Non-pigmented ciliary epithelial cell (primary cell): ENCODE results near the gene CCNF.
A peak's percentile ranks its signal among the peaks of the same experiment; 100 is the strongest.

Source experiments
- DNase-seq: peaks from one replicate; pipeline ENCODE4 v3.0.0-alpha.2; 2010; ENCODE audit warnings: low read depth

Gene CCNF

GRCh38 chr16:2457946-2458345 is 28.7 kb downstream of the CCNF start:
- DNase-seq = no peak

DNA sequence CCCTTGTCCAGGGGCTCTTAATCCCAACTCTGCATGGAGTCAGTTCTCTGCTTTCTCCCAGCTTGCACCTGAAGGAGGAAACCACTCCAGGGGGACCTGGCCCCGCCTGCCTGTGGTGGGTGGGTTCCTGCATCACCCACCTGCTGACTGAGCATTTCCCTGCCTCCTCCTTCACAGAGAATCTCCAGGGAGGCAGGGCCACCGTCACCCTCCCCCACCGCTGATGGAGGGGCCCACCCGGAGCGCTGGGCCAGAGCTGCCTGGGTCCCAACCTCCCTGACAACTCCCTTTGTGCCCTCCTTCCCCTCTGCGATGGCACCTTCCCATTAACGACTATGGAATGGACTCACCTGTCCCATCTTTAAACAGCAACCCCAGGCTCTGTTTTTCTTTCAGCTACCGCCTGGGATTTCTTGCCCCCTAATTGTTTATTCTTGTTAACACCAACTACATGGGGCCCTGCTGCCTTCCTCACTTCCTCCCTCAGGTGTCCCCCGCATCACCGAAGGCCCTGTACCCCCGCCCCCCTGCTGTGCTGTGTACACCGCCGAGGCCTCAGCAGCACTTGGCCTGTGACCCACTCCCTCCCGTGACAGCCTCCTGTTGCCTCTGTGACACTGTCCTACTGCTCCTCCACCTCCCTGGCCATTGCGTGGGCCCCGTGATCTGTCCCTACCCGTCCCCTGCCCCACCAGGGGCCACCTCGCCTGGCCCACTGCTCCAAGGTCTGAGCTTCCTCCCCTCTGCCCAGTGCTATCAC is 29.8 kb downstream of the CCNF start:
- no peak for DNase-seq

DNA sequence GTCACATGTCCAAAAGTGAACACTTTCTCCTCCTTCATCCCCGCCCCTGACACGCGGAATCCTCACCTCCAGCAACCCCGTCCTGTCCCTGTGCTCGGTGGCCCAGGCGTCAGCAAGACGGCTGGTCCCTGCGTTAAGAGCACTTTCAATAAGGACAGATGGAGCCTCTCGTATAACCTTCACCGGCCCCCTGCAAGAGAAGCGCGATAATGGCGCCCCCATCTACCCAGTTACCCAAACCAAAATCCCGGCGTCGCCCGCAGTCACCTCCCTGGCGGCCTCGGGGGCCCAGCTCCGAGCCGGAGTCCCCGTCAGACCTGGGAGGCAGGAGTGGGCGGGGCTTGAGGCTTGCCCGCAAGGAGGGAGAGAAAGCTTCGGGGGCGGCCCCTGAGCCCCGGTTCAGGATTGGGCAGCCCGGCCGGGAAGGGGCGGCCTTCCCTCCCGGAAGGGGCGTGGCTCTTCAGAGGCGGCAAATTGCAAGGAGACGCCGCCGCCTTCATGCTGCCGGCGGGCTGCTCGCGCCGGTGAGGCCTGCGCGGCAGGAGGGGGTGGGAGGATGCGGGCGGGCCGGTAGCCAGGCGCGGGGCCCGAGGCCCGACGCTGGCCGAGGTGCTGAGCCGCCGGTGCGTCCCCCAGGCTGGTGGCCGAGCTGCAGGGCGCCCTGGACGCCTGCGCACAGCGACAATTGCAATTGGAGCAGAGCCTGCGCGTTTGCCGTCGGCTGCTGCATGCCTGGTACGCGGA is 30.6 kb downstream of the CCNF start, which contains the start of gene TEDC2:
Gene TEDC2, plus strand, starts transcription at position 463 of the 744 bp plus-strand sequence. Its CDS starts 36 bp downstream, at position 499.
- peak; percentile 60 for DNase-seq

DNA sequence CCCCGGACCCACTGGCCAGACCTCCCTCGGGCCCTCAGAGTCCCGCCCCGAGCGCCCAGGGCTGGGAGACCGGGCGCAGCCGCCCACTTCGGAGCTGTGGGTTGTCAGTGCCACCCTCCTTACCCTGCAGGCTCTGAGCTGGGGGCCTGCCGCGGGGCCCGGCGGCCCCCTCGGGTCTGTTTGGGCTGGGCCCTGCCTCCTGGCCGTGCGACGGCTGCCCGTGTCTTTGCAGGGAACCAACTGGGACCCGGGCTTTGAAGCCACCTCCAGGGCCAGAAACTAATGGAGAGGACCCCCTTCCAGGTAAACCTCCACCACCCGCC is 31.1 kb downstream of the CCNF start:
- DNase-seq = no peak

GRCh38 chr16:2460916-2461315 is 31.7 kb downstream of the CCNF start:
- no peak for DNase-seq

GRCh38 chr16:2462031-2462866 is 33.0 kb downstream of the CCNF start:
- DNase-seq = no peak

- DNase-seq = no peak
Measured at GRCh38 chr16:2464333-2464732, 35.1 kb downstream of the CCNF start.

- DNase-seq = no peak
Measured at GRCh38 chr16:2465653-2466415, 36.6 kb downstream of the CCNF start.

DNA sequence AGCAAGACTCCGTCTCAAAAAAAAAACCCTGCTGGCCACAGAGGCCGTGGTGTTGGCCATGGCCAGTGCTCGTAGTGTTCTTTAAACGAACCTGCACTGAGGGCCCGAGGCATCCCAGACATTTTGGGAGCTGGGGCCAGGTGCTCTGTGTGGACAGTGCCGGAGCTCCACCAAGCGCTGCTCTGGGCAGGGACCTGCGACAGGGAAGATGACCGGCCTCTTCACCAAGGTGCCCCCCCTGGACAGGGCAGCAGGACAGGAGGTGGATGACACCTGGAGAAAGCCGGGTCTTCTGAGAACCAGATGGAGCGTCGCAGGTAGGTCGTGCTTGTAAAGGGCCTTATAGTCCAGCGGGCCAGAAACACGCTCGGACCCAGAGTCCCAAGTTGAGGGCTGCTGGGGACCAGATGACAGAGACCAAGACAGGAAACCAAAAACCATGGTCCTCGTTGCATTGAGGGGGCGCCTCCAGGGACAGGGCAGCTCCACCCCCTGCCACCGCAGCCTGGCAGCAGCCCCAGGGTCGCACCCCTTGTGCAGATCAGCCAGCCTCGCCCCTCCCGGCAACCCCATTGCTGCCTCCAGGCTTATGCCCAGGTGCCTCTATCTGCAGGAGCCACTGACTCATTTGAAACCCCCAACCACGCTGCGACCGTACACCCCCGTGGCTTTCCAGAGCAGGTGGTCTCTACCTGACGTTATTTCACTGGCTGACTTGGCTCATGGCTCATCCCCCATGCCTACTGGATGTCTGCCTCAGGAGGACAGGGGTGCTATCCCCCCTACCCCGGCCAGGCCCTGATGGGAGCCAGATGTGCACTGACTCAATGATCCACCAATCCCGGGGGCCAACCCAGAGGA is 37.6 kb downstream of the CCNF start:
- DNase-seq = no peak

- no peak for DNase-seq
Measured at GRCh38 chr16:2467528-2468232, 38.4 kb downstream of the CCNF start.

- no peak for DNase-seq
Measured at GRCh38 chr16:2468233-2468724, 39.0 kb downstream of the CCNF start.

DNA sequence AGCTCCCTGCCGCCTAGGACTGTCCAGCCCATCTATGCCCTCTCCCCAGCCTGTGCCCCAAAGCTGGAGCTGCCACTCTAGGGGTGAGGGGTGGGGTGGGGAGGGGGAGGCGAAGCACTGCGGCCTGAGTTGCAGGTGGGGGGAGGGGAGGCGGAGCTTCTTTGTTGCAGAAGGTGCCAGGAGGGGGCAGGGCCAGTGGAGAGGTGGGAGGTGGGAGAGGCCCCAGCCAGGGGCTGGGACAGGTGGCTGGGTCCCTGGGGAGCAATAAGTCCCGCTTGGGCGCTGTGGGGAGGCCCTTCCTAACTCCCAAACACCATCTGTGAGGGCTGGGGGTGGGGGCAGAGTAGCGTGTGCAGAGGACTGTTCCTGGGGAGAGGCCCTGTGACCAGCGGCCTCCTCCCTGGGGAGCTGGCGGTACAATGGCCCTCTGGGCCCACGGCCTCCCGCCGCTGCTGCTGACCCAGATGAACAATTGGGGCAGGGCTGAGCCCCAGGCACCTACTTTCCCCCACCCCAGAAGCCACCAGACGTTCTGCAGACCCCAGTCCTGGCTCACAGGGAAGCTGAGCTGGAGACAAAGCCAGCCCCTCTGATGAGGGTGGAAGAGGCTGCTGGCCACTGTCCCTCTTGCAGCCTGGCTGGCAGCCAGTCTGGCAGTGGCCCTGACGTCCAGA is 39.6 kb downstream of the CCNF start:
- DNase-seq = no peak

- DNase-seq = no peak
Measured at GRCh38 chr16:2469399-2470233, 40.4 kb downstream of the CCNF start.

DNA sequence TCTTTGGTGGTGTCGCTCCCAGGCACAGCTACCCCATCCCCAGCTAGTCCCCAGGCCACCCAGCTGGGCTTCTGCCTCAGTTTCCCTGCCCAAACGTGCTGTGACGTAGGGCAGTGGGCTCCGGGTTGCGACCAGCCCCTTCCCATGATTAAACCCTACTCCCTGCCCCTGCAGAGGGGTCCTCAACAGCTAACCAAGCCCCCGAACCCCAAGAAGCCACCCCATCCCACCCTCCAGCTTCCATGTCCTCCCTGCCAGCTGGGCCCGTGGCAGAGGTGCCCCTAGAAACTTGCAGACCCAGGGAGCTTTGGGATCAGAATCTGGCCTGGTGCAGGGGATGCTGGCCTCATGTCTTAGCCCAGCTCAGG is 41.0 kb downstream of the CCNF start:
- no peak for DNase-seq

GRCh38 chr16:2470603-2471015 is 41.4 kb downstream of the CCNF start:
- no peak for DNase-seq

GRCh38 chr16:2471016-2471652 is 41.9 kb downstream of the CCNF start, which contains the start of gene NTN3:
Gene NTN3 (plus strand): TSS chr16:2471297. CDS start chr16:2471702, 405 bp downstream.
- no peak for DNase-seq

DNA sequence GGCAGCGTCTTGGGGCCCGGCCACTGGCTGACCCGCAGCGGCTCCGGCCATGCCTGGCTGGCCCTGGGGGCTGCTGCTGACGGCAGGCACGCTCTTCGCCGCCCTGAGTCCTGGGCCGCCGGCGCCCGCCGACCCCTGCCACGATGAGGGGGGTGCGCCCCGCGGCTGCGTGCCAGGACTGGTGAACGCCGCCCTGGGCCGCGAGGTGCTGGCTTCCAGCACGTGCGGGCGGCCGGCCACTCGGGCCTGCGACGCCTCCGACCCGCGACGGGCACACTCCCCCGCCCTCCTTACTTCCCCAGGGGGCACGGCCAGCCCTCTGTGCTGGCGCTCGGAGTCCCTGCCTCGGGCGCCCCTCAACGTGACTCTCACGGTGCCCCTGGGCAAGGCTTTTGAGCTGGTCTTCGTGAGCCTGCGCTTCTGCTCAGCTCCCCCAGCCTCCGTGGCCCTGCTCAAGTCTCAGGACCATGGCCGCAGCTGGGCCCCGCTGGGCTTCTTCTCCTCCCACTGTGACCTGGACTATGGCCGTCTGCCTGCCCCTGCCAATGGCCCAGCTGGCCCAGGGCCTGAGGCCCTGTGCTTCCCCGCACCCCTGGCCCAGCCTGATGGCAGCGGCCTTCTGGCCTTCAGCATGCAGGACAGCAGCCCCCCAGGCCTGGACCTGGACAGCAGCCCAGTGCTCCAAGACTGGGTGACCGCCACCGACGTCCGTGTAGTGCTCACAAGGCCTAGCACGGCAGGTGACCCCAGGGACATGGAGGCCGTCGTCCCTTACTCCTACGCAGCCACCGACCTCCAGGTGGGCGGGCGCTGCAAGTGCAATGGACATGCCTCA is 42.6 kb downstream of the CCNF start:
- no peak for DNase-seq
